NT2/D1 (cell line): ENCODE data around the gene EFTUD2.

Experiments used
- SUZ12 ChIP-seq: IDR thresholded peaks from 2 replicates; pipeline ENCODE4 v1.6.1; 2011; ENCODE audit not compliant: insufficient read length, insufficient read depth; ENCODE audit errors: extremely low read depth
- ZNF274 ChIP-seq: IDR thresholded peaks from 2 replicates; pipeline ENCODE4 v1.6.1; 2011; ENCODE audit warnings: mild to moderate bottlenecking, low read depth, low read length

- TF ChIP-seq SUZ12 (no peak), ZNF274 (no peak)
Observed at GRCh38 chr17:44905006-44906000, 6.1 kb upstream of the EFTUD2 start.
